ENCODE results near the gene GATC. TPM values are rescaled to one million over a fixed set of nuclear protein-coding genes. Genes with fewer than 3 reads are reported as not detected.

The GATC gene, protein sequence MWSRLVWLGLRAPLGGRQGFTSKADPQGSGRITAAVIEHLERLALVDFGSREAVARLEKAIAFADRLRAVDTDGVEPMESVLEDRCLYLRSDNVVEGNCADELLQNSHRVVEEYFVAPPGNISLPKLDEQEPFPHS
- 16.4 TPM for total RNA-seq

DNA sequence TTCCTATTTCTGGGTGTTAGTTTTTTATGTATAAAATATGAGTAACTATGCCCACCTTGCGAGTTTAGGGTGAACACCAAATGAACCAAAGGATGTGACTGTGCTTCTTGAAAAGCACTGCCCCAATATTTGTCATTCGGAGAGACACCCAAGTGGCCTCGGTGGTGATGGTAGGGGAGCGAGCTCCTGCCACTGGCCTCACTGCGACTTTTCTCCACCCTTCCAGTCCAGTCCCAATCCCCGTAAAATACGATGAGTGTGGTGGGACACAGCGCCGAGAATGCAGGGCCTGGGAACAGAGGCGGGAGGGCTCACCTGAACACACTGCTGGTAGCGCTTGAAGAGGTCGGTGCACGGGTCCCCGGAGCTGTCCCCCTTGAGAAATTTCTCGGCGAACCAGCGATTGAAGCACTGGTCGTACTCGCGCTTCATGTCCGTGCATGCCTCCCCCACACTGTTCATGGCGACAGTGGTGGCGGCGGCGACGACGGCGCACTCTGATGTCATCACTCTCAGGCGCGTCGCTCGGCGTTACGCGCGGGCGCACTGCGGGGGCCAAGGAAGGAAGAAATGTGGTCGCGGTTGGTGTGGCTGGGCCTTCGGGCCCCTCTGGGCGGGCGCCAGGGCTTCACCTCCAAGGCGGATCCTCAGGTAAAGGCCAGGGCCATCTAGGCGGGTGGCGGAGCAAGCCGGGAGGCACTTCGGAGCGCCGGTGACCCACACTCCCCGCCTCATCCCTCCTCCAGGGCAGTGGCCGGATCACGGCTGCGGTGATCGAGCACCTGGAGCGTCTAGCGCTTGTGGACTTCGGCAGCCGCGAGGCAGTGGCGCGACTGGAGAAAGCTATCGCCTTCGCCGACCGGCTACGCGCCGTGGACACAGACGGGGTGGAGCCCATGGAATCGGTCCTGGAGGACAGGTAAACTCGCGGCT is at the start of gene GATC, which contains the start of gene TRIAP1:
Gene GATC (plus strand): TSS at position 534 of the 933 bp plus-strand sequence. CDS start 37 bp downstream, at position 571.
Gene TRIAP1 (minus strand): TSS at position 474 of the 933 bp plus-strand sequence. CDS start 12 bp downstream, at position 462.
- peak; percentile 81 to 90 (median 87) for DNase-seq (ENCODE audit: low read depth in 2 of 3, low spot score in 2 of 3)

DNA sequence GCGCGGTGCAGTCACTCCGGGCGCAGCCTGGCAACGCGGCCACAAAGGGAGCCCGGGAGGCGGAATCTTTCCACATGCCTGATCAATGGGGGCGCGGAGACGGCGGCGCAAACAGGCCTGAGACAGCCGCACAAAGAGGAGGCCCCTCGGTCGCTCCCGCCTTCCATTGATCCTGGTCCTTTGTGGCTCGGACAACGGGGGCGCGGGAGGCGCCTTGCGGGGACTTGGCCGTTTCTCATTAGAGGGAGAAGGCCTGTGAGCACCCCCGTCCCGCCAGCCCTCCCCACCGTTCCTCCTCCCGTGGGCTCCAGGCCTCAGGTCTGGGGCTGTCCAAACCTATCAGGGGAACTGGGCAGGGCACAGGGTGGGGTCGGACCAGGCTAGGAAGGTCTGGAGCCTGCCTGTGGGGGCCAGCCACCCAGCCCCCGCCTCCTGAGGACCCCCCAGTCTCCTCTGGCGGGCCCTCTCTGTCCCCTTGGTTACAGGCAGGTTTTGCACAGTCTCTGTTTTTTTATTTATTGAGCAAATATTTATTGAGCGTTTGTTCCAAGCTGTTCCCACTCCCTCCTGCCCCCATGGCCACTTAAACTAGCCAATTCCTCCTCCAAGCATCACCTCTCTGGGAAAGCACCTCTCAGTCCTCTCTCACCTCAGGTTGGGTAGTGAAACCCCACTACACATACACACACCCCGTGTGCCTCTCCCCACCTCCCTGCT is 48.3 kb upstream of the GATC start:
- no peak for DNase-seq (ENCODE audit: low read depth in 2 of 3, low spot score in 2 of 3)

DNA sequence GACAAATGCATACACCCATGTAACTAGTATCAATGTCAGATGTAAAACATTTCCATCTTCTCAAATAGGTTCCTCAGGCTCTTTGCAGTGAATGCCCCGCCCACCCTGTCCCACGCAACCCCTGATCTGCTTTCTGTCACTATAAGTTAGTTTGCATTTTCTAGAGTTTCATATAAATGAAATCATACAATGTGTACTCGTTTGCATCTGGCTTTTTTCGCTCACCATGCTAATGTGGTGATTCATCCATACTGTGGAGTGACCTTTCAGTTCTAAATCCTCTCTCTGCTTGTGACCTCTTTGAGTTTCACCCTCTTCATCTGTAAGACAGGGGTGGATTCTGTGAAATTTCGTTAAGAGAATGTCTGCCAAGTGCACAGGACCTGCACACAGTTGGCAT is 46.7 kb upstream of the GATC start:
- no peak for DNase-seq (ENCODE audit: low read depth in 2 of 3, low spot score in 2 of 3)

DNA sequence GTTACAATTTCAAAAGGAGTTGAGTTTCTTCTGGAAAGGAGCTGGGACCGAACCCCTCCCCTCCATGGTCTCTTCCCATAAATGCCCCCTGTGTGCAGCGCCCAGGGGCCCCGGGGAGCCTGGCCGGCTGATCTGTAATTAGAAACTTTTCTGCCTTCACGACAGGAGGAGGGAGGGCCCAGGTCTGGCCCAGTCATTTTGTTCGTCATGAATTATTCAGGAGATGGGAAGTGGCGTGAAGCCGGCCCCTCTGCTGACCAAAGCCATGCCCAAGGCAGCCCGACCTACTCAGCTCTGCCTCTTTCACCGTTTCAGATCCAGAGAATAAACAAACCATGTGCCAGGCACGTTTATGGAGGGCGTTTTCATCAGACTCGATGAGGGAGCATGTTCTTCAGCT is 44.0 kb upstream of the GATC start:
- DNase-seq (ENCODE audit: low read depth in 2 of 3, low spot score in 2 of 3) = no peak

DNA sequence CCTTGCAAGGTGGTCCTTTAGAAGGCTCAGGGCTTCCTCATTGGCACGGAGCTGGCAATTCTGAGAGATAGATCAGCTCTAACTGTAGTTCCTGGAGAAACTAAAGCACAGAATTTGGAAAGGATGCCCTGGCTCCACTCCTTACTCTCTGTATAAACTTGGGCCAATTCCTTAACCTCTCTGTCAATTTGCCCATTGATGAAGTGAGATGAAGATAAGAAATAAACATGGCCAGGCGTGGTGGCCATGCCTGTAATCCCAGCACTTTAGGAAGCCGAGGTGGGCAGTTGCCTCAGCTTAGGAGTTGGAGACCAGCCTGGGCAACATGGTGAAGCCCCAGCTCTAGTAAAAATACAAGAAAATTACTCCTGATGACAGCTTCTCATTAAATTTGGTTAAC is 42.4 kb upstream of the GATC start:
- no peak for DNase-seq (ENCODE audit: low read depth in 2 of 3, low spot score in 2 of 3)

DNA sequence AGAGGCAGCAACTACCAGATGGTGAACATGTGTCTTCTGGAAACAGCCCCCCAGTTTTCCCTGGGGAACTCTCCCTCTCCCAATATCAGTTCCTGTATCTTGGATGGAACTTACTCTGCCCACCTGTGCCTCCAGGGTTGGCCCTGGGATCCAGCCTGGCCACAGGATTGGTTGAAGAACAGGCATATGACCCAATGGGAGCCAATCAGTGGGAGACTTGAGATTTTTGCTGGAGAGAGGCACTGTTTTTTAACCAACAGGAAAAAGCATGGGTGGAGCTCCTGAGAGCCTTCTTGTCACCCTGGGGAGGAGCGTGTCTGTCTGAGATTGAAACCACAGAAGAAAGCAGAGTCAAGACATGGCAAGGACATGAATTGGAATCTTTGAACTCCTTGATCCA is 42.0 kb upstream of the GATC start:
- no peak for DNase-seq (ENCODE audit: low read depth in 2 of 3, low spot score in 2 of 3)

DNA sequence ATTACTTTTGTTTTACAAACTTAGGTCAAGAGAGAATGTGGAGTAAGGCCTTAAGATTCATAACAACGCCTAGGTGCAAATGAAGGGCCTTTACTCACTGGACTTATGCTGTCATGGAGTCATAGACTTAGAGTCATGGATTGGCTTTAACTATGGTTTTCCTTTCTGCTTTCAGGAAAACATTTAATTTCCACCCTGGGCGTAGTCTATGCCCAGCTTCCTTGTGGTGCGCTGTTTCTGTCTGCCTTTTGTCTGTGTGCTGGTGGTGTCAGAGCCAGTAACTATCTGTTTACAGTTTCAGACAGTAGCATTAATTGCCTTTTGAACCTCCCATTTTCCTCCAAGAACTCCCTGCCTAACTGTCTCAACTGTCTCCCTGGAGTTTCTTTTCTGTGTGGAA is 40.2 kb upstream of the GATC start:
- no peak for DNase-seq (ENCODE audit: low read depth in 2 of 3, low spot score in 2 of 3)

DNA sequence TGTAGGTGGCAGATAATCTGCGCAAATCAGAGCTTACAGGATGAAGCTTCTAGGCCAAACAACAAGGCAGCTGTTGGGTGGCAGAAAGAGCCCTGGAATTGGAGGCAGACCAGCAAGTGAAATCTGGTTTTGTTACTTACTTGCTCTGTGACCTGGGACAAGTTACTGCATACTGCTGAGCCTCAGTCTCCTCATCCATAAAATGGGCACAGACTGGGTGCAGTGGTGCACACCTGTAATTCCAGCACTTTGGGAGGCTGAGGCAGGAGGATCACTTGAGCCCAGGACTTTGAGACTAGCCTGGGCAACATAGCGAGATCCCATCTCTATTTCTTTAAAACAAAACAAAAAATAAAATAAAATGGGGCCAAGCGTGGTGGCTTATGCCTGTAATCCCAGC is 39.7 kb upstream of the GATC start:
- no peak for DNase-seq (ENCODE audit: low read depth in 2 of 3, low spot score in 2 of 3)

DNA sequence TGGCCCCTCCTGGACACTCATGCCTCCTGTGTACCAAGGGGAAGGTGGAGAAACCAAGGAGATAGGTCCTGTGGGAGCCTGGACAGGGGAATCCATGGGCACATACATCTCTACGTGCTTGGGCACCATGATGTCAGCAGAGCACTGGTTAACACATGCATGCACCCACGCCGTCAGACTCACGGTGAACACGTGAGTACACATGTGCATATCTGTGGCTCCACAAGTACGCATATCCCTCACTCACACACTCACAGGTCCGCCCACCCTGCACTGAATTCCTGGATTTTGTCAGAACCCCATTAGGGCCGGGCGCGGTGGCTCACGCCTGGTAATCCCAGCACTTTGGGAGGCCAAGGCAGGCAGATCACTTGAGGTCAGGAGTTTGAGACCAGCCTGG is 37.5 kb upstream of the GATC start:
- no peak for DNase-seq (ENCODE audit: low read depth in 2 of 3, low spot score in 2 of 3)

DNA sequence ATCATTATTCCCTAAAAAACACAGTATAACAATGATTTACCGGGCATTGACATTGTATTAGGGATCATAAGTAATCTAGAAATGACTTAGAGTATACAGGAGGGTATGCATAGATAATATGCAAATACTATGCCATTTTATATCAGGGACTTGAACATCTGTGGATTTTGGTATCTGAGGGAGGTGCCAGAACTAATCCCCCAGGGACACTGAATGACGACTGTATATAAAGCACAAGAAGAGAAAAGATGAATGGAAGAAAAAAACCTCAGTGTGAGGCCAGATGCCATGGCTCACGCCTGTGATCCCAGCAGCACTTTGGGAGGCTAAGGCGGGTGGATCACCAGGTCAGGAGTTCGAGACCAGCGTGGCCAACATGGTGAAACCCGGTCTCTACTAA is 33.8 kb upstream of the GATC start:
- no peak for DNase-seq (ENCODE audit: low read depth in 2 of 3, low spot score in 2 of 3)

DNA sequence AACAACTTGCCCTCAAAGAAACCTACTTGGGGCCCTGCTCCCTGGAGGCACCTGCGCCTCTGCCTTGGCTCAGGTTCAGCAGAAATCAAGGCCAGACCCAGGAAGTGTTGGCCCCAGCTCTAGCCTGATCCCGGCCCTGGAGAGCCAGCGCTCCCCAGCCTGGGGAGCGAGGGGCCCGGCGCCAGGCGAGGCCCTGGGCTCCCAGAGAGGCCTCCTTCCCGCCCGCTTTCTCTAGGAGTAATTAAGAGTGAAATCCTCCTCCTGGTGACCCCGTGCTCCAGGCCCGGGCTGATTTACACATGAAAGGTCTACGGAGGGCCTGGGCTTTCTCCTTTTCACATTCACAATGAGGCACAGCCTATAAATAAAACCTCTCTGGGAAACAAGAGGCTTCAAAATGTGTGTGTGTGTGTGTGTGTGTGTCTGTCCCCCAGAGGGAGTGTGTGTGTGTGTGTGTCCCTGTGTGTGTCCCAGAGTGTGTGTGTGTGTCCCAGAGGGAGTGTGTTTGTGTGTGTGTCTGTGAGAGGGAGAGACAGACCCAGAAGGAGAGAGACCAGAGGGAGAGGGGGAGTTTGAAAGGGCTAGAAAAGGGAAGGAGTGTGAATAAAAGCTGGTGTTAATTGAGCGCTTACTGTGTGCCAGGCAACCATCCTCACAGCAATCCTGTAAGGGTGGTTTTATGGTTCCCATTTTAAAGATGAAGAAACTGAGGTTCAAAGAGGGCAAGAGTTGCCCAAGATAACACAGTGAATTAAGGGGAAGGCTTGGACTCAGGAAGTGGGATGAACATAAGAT is 32.1 kb upstream of the GATC start:
- no peak for DNase-seq (ENCODE audit: low read depth in 2 of 3, low spot score in 2 of 3)

DNA sequence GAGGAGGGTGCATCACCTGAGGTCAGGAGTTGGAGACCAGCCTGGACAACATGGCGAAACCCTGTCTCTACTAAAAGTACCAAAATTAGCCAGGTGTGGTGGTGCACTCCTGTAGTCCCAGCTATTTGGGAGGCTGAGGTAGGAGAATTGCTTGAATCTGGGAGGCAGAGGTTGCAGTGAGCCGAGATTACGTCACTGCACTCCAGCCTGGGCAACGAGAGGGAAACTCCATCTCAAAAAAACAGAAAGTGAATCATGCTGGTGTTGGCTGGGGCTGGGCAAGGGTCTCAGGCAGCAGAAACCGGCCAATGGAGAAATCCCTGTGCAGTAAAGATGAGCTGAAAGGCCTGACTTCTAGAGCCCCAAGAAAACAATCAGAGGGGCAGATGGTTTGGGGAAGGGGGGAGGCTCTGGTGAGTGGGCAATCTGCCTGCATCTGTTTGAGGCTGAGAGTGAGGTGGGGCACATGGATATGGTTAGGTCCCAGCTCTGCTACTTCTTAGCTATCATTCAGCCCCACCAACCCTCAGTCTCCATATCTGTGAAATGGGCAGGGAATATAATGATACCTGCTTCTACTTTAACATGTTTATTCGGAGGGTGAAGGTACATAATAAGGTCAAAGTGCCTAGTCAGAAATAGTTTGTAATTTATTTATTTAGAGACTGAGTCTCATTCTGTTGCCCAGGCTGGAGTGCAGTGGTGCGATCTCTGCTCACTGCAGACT is 29.6 kb upstream of the GATC start:
- DNase-seq (ENCODE audit: low read depth in 2 of 3, low spot score in 2 of 3) = no peak

DNA sequence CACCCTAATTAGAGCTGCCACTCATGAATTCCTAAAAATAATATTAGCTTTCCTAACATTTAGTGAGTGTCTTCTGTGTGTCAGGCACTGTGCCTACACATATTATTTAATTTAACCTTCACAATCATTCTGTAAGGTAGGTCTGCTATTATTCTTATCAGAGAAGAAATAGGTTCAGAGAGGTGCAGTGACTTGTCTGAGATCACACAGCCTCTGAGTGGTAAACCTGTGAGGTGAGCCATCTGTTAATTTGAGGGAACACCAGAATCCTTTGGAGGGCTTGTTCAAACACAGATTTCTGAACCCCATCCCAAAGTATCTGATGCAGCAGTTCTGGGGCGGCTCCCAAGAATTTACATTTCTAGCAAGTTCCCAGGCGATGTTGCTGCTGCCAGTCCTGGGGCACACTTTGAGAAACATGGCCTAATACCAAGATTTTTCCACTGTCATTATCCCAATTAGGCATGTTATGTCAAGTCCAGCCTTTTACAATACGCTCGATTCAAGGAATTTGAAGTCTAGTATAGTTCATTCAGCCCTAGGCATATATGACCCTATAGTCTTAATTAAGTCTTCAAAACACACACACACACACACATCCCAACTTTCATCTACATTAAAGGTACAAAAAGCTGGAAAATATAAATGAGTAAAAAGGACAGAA is 28.2 kb upstream of the GATC start:
- DNase-seq (ENCODE audit: low read depth in 2 of 3, low spot score in 2 of 3) = no peak

DNA sequence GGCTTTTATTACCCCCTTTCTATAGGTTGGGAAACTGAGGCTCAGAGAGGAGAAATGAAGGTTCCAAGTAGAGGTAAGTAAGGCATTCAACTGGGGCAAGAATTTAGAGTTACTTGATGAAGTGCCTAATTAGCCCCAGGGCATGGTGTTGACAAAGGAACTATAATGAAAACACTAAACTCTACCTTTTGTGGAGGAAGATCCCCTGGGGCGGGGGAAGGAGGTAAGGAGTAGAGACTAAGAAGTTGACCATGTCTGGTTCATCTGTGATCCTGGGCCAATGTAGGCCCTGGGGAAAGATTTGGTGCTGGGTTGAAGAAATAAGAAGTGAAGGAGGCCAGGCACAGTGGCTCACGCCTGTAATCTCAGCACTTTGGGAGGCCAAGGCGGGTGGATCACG is 24.5 kb upstream of the GATC start:
- no peak for DNase-seq (ENCODE audit: low read depth in 2 of 3, low spot score in 2 of 3)

DNA sequence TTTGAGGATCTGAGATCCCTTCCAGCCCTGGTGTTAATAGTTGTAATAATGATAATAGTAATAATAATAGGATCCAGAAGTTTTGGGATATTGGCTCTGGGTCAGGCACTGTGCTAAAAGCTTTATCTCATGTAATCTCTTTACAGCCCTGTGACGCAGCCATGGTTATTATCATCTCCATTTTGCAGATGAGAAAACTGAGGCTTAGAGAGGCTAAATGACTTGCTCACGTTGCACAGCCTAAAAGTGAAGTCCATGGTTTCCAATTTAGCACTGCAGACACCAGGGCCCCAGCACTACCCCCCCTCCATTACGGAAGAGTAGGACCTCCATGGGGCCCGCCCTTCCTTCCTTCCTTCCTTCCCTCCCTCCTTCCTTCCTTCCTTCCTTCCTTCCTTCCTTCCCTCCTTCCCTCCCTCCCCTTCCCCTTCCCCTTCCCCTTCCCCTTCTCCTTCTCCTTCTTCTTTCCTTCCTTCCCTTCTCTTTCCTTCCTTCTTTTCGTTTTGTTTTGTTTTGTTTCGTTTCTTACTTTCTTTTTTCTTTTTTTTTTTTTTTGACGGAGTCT is 23.3 kb upstream of the GATC start:
- no peak for DNase-seq (ENCODE audit: low read depth in 2 of 3, low spot score in 2 of 3)

DNA sequence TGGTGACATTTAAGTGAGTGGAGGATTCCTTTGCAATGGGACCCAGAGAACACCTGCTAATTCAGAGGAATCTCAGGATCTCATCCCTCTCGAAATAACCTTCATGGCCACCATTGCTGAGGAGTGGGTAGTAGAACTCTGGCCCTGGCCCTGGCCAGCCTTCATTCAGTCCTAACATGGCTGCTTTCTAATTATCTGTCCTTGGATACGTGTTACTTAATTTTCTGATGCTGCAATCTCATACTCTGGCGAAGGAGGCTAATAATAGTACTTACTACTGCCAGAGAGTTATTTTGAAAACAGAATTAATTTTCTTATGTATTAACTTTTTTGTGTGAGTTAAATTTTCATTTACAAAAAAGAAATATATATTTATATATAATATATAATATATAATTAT is 20.4 kb upstream of the GATC start:
- no peak for DNase-seq (ENCODE audit: low read depth in 2 of 3, low spot score in 2 of 3)

DNA sequence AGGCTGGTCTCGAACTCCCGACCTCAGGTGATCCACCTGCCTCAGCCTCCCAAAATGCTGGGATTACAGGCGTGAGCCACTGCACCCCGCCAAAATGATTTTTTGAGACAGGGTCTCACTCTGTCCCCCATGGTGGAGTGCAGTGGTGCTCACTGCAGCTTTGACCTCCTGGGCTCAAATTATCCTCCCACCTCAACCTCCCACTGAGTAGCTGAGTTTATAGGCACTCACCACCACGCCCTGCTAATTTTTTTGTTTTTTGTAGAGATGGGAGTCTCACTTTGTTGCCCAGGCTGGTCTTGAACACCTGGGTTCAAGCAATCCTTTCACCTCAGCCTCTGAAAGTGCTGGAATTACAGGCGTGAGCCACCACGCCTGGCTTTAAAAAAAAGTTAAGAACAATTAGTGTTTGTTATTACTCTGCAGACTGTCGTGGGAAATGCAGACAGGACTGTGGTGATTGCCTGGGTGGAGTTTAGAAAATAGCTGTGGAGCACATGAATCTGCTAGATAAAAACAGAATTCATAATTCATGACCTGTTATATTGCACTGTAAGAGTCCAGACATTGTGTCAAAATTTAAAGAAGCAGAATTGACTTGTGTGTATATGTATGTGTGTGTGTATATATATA is 17.5 kb upstream of the GATC start:
- DNase-seq (ENCODE audit: low read depth in 2 of 3, low spot score in 2 of 3) = no peak

DNA sequence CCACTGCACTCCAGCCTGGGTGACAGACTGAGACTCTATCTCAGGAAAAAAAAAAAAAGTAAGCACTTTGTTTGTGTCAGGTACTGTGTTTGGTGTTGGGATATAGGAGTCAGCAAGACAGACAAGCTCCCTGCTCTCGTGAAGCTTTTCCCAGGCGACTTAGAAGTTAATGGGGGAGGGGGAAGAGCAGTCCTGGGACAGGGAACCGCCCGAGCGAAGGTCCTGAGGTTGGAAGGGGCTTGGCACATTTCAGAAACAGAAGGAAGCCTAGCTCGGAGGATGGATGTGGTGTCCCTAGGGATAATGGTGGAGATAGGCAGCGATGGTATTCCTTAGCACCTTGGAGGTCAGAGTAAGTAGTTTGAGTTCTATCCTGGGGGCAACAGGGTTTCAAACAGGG is 16.9 kb upstream of the GATC start:
- no peak for DNase-seq (ENCODE audit: low read depth in 2 of 3, low spot score in 2 of 3)
